HCT116 (cell line): ENCODE data around the gene LY6G5B. TPM values are rescaled to one million over a fixed set of nuclear protein-coding genes. Genes with fewer than 3 reads are reported as not detected.

Experiments
- ATAC-seq: fragments of 200-7000 bp; cut with Tn5 transposase; 2 replicates; pipeline ENCODE4 v1.9.1; 2020; ENCODE audit warnings: mild to moderate bottlenecking, moderate library complexity
- BruUV-seq: library from RNA; stranded (reverse); fragments of 400-500 nt; replicated peaks from 2 replicates; lab custom pipeline; 2021; lab: Mats Ljungman, UMichigan
- CTCF ChIA-PET: fragments of 300-600 bp; sonication (Branson Sonifier 250); formaldehyde crosslinking; loops from one replicate; lab custom pipeline; 2021; ENCODE audit warnings: antibody characterized with exemption; lab: Charles Lee
- POLR2A ChIA-PET: fragments of 300-600, 350-600 bp; sonication (Branson Sonifier 250); formaldehyde crosslinking; loops from one replicate; lab custom pipeline; 2021; ENCODE audit warnings: antibody characterized with exemption; lab: Charles Lee
- RAD21 ChIA-PET, 2 experiments: fragments of 300-600 bp; sonication (Branson Sonifier 250); formaldehyde crosslinking; loops; one replicate each; lab custom pipeline; 2023; ENCODE audit warnings: low total read pairs in 2 of 2; ENCODE audit not compliant: uncharacterized antibody in 2 of 2, unreplicated experiment in 2 of 2, low non-redundant PET in 1 of 2; lab: Charles Lee
- DNase-seq: peaks from one replicate; pipeline ENCODE4 v3.0.0-alpha.2; 2010; ENCODE audit warnings: low read depth, low spot score
- H2AFZ ChIP-seq: fragments of 200-600 bp; shearing (Covaris generic), sonication (generic); 2 replicates; pipeline ENCODE4 v1.6.1; 2017; ENCODE audit warnings: low read depth, mixed run types, mixed read lengths, antibody characterized with exemption, low read length; ENCODE audit not compliant: poor library complexity, severe bottlenecking
- H3K27ac ChIP-seq: 2 replicates; pipeline ENCODE4 v1.5.1; 2012; ENCODE audit warnings: low read depth, low read length
- H3K27me3 ChIP-seq: fragments of 200-600 bp; sonication (generic); 2 replicates; pipeline ENCODE4 v1.6.1; 2016; ENCODE audit warnings: mixed run types, low read length, mixed read lengths; ENCODE audit not compliant: insufficient read depth
- H3K36me3 ChIP-seq, 2 experiments: fragments of 200-500 bp in 1 of 2; fragments of 200-600 bp in 1 of 2; sonication (Bioruptor generic) in 1 of 2; sonication (generic) in 1 of 2; 2 replicates each; pipeline versions ENCODE4 v1.5.1 to v1.6.1; 2014 to 2016; ENCODE audit warnings: low read length in 2 of 2, inconsistent platforms in 1 of 2, mixed read lengths in 1 of 2, mixed run types in 1 of 2; ENCODE audit not compliant: insufficient read depth in 2 of 2, control insufficient read depth in 1 of 2
- H3K4me1 ChIP-seq, 2 experiments: fragments of 200-600 bp in 1 of 2; sonication (generic) in 1 of 2; 2 replicates each; pipeline versions ENCODE4 v1.5.1 to v1.6.1; 2012 to 2017; ENCODE audit warnings: low read length in 2 of 2, inconsistent platforms in 1 of 2, mild to moderate bottlenecking in 1 of 2, mixed read lengths in 1 of 2, mixed run types in 1 of 2, moderate library complexity in 1 of 2; ENCODE audit not compliant: insufficient read depth in 2 of 2, control insufficient read depth in 1 of 2
- H3K4me2 ChIP-seq: fragments of 200-600 bp; sonication (generic); 2 replicates; pipeline ENCODE4 v1.6.1; 2017; ENCODE audit warnings: mixed run types, low read length, mixed read lengths
- H3K4me3 ChIP-seq, 2 experiments: fragments of 200-600 bp in 1 of 2; sonication (generic) in 1 of 2; replicated peaks in 1 of 2; 2 replicates each; pipeline ENCODE4 v1.5.1; 2011 to 2016; ENCODE audit warnings: low read length in 2 of 2, control low read depth in 1 of 2, low read depth in 1 of 2, mild to moderate bottlenecking in 1 of 2, mixed read lengths in 1 of 2, mixed run types in 1 of 2
- H3K79me2 ChIP-seq: fragments of 200-600 bp; sonication (generic); 2 replicates; pipeline ENCODE4 v1.6.1; 2017; ENCODE audit warnings: mild to moderate bottlenecking, mixed run types, low read length, moderate library complexity, mixed read lengths; ENCODE audit not compliant: insufficient read depth
- H3K9ac ChIP-seq: fragments of 200-600 bp; sonication (generic); 2 replicates; pipeline ENCODE4 v1.6.1; 2016; ENCODE audit warnings: low read length, mixed read lengths
- H3K9me2 ChIP-seq: fragments of 200-600 bp; sonication (generic), shearing (Covaris generic); 2 replicates; pipeline ENCODE4 v1.6.1; 2017; ENCODE audit warnings: mixed run types, mild to moderate bottlenecking, moderate library complexity; ENCODE audit not compliant: insufficient read depth
- H3K9me3 ChIP-seq, 2 experiments: fragments of 200-500 bp in 1 of 2; fragments of 200-600 bp in 1 of 2; sonication (Bioruptor generic) in 1 of 2; sonication (generic) in 1 of 2; 2 replicates each; pipeline ENCODE4 v1.6.1; 2014 to 2017; ENCODE audit warnings: low read length in 2 of 2, mixed read lengths in 2 of 2, inconsistent platforms in 1 of 2, low read depth in 1 of 2, mild to moderate bottlenecking in 1 of 2, mixed run types in 1 of 2, moderate library complexity in 1 of 2; ENCODE audit not compliant: control insufficient read depth in 1 of 2, insufficient read depth in 1 of 2
- H4K20me1 ChIP-seq: fragments of 200-600 bp; sonication (generic), shearing (Covaris generic); 2 replicates; pipeline ENCODE4 v1.6.1; 2017; ENCODE audit warnings: mixed run types, mild to moderate bottlenecking, moderate library complexity; ENCODE audit not compliant: insufficient read depth
- CBX3 ChIP-seq: IDR thresholded peaks from 2 replicates; pipeline ENCODE4 v1.6.1; 2012; ENCODE audit warnings: low read depth
- CEBPB ChIP-seq: IDR thresholded peaks from 2 replicates; pipeline ENCODE4 v1.6.1; 2012; ENCODE audit warnings: low read depth
- ELF1 ChIP-seq: IDR thresholded peaks from 2 replicates; pipeline ENCODE4 v1.6.1; 2012; ENCODE audit warnings: low read depth, borderline replicate concordance
- JUND ChIP-seq: IDR thresholded peaks from 2 replicates; pipeline ENCODE4 v1.6.1; 2012
- POLR2A ChIP-seq: IDR thresholded peaks from 2 replicates; pipeline ENCODE4 v1.7.0; 2011; ENCODE audit warnings: borderline replicate concordance; ENCODE audit not compliant: insufficient read depth, insufficient read length; ENCODE audit errors: extremely low read depth
- POLR2AphosphoS5 ChIP-seq: IDR thresholded peaks from 2 replicates; pipeline ENCODE4 v1.6.1; 2011; ENCODE audit warnings: mild to moderate bottlenecking, low read depth, low read length, moderate library complexity
- RAD21 ChIP-seq: IDR thresholded peaks from 2 replicates; pipeline ENCODE4 v1.6.1; 2012; ENCODE audit warnings: low read depth, mild to moderate bottlenecking
- SRF ChIP-seq: IDR thresholded peaks from 2 replicates; pipeline ENCODE4 v1.6.1; 2012; ENCODE audit warnings: low read depth
- ZBTB33 ChIP-seq: IDR thresholded peaks from 2 replicates; pipeline ENCODE4 v1.6.1; 2011; ENCODE audit warnings: mild to moderate bottlenecking, low read length, moderate library complexity; ENCODE audit not compliant: insufficient replicate concordance; ENCODE audit errors: extremely low read depth
- ZFX ChIP-seq: fragments of 450-650 bp; IDR thresholded peaks from 2 replicates; pipeline ENCODE4 v1.6.1; 2017
- ZNF274 ChIP-seq: fragments of 200-500 bp; sonication (Bioruptor generic); IDR thresholded peaks from 2 replicates; pipeline ENCODE4 v1.6.1; 2014; ENCODE audit warnings: mild to moderate bottlenecking, low read depth, low read length, inconsistent platforms
- intact Hi-C: fragments of 100-400 bp; cut with micrococcal nuclease; formaldehyde crosslinking; loops from 2 replicates; pipeline ENCODE4 v1.10.0; 2022
- total RNA-seq: library from RNA; stranded (reverse); gene quantifications from one replicate; pipeline ENCODE4 v1.2.1, GENCODE V29; 2021; ENCODE audit not compliant: unreplicated experiment
- TF ChIP-seq, protein P1 (sequence below): IDR thresholded peaks from 2 replicates; pipeline ENCODE4 v1.6.1; 2012

LY6G5B gene
- total RNA-seq, 1 experiment from 2014 or later = 15.4 TPM

- ChIA-PET CTCF (no interaction called here), RAD21 (no interaction called here)
- no TSS peak for BruUV-seq
- no peak overlapping the region for H3K4me2 ChIP-seq
- H3K27me3 ChIP-seq = no peaks in the 10 kb centered on the region
- TF ChIP-seq, protein P1, sequence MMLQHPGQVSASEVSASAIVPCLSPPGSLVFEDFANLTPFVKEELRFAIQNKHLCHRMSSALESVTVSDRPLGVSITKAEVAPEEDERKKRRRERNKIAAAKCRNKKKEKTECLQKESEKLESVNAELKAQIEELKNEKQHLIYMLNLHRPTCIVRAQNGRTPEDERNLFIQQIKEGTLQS = no peak
- TF ChIP-seq, all 23 proteins: peak for 0
- intact Hi-C loops = no loop called here
- H2AFZ ChIP-seq = no peak overlapping the region
- H3K4me3 ChIP-seq = no peak overlapping the region
- H3K9me3 ChIP-seq = no peaks in the 10 kb centered on the region
- DNase-seq = no peak
- H4K20me1 ChIP-seq = no peaks in the 10 kb centered on the region
- POLR2A ChIA-PET = no interaction called here
- H3K27ac ChIP-seq = no peak overlapping the region
- H3K36me3 ChIP-seq = peaks cover 41 to 76% of the 10 kb centered on the region in 2 experiments
- H3K9me2 ChIP-seq = no peaks in the 10 kb centered on the region
- H3K9ac ChIP-seq = no peak overlapping the region
- peaks cover 6 to 18% of the 10 kb centered on the region in 2 experiments; a peak in 3 of 4 replicates for H3K4me1 ChIP-seq
- ATAC-seq = no peak
- H3K79me2 ChIP-seq = peaks cover 80% of the 10 kb centered on the region
Measured at GRCh38 chr6:31624070-31624469, 45.7 kb upstream of the LY6G5B start.

DNA sequence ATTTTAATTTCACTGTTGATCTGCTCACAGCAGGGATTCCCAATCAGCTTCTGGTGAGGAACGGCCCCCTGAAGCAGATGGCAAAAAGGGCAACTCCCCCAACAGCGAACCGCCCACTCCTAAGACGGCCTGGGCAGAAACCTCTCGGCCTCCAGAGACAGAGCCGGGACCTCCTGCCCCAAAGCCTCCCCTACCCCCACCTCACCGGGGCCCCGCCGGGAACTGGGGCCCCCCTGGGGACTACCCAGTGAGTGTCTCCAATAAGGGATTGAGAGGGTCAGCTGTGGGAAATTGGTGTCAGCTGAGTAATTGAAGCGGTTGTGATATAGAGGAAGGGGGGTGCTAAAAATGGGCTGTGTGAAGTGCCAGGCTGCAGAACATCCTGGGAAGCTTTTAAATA is 42.8 kb upstream of the LY6G5B start:
- Histone ChIP-seq H3K79me2 (peaks cover 90% of the 10 kb centered on the region), H3K36me3 (peaks cover 54 to 97% of the 10 kb centered on the region in 2 experiments)

More for the DNA sequence above, 42.8 kb upstream of the LY6G5B start:
- intact Hi-C loops = no loop called here
- Histone ChIP-seq H3K4me3 (no peak overlapping the region), H3K27me3 (no peaks in the 10 kb centered on the region), H3K4me2 (no peak overlapping the region), H4K20me1 (no peaks in the 10 kb centered on the region), H3K9me3 (no peaks in the 10 kb centered on the region), H2AFZ (no peak overlapping the region), H3K9me2 (no peaks in the 10 kb centered on the region), H3K27ac (no peak overlapping the region), H3K9ac (no peak overlapping the region), H3K4me1 (peaks cover 6 to 7% of the 10 kb centered on the region in 2 experiments; a peak in 3 of 4 replicates)
- ATAC-seq (no peak), DNase-seq (no peak)
- CTCF ChIA-PET = no interaction called here
- TF ChIP-seq RAD21 = no peak
- TF ChIP-seq ZBTB33 = no peak
- TF ChIP-seq JUND = no peak
- TF ChIP-seq POLR2AphosphoS5 = no peak
- TF ChIP-seq, protein P1 = no peak
- no peak for TF ChIP-seq POLR2A
- no peak for TF ChIP-seq SRF
- TF ChIP-seq CBX3 = no peak
- no peak for TF ChIP-seq ELF1
- no peak for TF ChIP-seq ZNF274
- no peak for TF ChIP-seq ZFX
- TF ChIP-seq CEBPB = no peak
- no TSS peak for BruUV-seq
- RAD21 ChIA-PET = no interaction called here
- POLR2A ChIA-PET = no interaction called here
